KMS-11 (cell line): Measurements from ENCODE around the gene DOCK10.

Experiments
- H2AFZ ChIP-seq: fragments of 200-600 bp; sonication (generic); 2 replicates; pipeline ENCODE4 v1.6.1; 2016; ENCODE audit warnings: antibody characterized with exemption, mixed run types, low read depth
- H3K27ac ChIP-seq: fragments of 200-600 bp; sonication (generic); 2 replicates; pipeline ENCODE4 v1.6.1; 2016; ENCODE audit warnings: mild to moderate bottlenecking, mixed run types
- H3K27me3 ChIP-seq: fragments of 200-600 bp; sonication (generic); 2 replicates; pipeline ENCODE4 v1.6.1; 2017; ENCODE audit warnings: mild to moderate bottlenecking, low read depth, mixed run types, moderate library complexity; ENCODE audit not compliant: insufficient read depth
- H3K36me3 ChIP-seq: fragments of 200-600 bp; sonication (generic); 2 replicates; pipeline ENCODE4 v1.6.1; 2017; ENCODE audit warnings: mild to moderate bottlenecking, mixed run types; ENCODE audit not compliant: insufficient read depth
- H3K4me1 ChIP-seq: fragments of 200-600 bp; sonication (generic); 2 replicates; pipeline ENCODE4 v1.6.1; 2016; ENCODE audit warnings: mild to moderate bottlenecking, low read depth, mixed run types; ENCODE audit not compliant: poor library complexity, severe bottlenecking
- H3K4me2 ChIP-seq: fragments of 200-600 bp; sonication (generic); 2 replicates; pipeline ENCODE4 v1.7.0; 2016; ENCODE audit warnings: mild to moderate bottlenecking, mixed run types
- H3K4me3 ChIP-seq: fragments of 200-600 bp; sonication (generic); IDR thresholded peaks from 2 replicates; pipeline ENCODE4 v1.6.1; 2017; ENCODE audit warnings: low read depth, low read length, mixed read lengths; ENCODE audit not compliant: insufficient read depth
- H3K79me2 ChIP-seq: fragments of 200-600 bp; sonication (generic); 2 replicates; pipeline ENCODE4 v1.6.1; 2016; ENCODE audit warnings: low read depth, mixed run types; ENCODE audit not compliant: insufficient read depth
- H3K9ac ChIP-seq: fragments of 200-600 bp; sonication (generic); 2 replicates; pipeline ENCODE4 v1.6.1; 2016; ENCODE audit warnings: mild to moderate bottlenecking, mixed run types
- H4K20me1 ChIP-seq: fragments of 200-600 bp; sonication (generic); 2 replicates; pipeline ENCODE4 v1.6.1; 2016; ENCODE audit warnings: mild to moderate bottlenecking, mixed run types; ENCODE audit not compliant: insufficient read depth
- TF ChIP-seq, protein P1 (sequence below): fragments of 200-600 bp; sonication (generic); conservative IDR thresholded peaks from 2 replicates; pipeline ENCODE4 v1.6.1; 2017; ENCODE audit warnings: low read depth, mild to moderate bottlenecking, antibody characterized with exemption, low read length, moderate library complexity, mixed read lengths

DOCK10 gene

DNA sequence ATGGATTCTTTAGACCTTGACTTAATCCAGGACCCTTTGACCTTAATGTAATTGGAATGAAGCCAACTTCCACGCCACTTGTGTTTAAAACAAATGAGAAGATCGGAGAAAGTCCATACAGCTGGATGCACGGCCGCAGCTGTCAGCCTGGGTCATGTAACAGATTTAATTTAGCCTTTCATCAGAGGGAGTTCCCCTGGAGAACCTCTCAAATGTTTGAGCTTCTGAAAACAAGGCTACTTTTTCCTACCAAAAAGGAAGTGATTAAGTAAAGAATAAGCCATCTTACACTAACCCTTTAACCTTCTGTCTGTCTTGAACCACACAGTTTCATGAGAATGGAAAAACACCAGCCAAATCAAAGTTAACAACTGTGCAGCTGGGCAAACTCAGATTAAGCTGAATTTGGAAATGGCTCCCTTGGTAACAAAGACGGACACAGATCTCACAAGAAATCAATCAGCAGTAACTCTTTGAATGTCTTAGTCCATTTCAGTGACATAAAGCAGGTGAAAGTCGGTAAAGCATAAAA is 103.6 kb downstream of the DOCK10 start:
- Histone ChIP-seq H3K4me3 (no peak overlapping the region), H3K4me1 (no peaks in the 10 kb centered on the region), H3K9ac (no peak overlapping the region), H3K36me3 (no peaks in the 10 kb centered on the region), H3K27ac (no peak overlapping the region), H3K4me2 (no peak overlapping the region), H2AFZ (no peak overlapping the region), H3K27me3 (no peaks in the 10 kb centered on the region), H4K20me1 (no peaks in the 10 kb centered on the region), H3K79me2 (no peaks in the 10 kb centered on the region)
- TF ChIP-seq, protein P1, sequence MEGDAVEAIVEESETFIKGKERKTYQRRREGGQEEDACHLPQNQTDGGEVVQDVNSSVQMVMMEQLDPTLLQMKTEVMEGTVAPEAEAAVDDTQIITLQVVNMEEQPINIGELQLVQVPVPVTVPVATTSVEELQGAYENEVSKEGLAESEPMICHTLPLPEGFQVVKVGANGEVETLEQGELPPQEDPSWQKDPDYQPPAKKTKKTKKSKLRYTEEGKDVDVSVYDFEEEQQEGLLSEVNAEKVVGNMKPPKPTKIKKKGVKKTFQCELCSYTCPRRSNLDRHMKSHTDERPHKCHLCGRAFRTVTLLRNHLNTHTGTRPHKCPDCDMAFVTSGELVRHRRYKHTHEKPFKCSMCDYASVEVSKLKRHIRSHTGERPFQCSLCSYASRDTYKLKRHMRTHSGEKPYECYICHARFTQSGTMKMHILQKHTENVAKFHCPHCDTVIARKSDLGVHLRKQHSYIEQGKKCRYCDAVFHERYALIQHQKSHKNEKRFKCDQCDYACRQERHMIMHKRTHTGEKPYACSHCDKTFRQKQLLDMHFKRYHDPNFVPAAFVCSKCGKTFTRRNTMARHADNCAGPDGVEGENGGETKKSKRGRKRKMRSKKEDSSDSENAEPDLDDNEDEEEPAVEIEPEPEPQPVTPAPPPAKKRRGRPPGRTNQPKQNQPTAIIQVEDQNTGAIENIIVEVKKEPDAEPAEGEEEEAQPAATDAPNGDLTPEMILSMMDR, result no peak

DNA sequence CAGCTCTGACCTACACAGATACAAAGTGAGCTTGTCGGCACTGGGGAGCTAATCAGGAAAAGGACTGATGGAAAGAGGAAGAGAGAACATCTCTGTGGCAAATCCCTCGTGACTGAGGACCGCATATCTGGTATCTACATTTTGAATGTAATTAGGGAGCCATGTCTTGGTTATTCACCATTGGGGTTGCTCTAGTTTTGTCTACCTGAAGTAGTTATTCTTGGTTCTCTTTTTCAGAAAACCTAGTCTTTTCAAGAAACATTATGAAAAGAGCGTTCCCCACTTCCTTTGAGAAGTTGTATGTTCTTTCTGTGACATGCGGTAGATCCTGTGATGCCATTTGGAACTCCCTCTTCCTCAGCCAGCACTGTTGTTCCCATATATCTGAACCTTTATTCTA is 104.4 kb downstream of the DOCK10 start:
- no peak overlapping the region for H3K4me3 ChIP-seq
- H3K9ac ChIP-seq, result no peak overlapping the region
- no peak overlapping the region for H3K27ac ChIP-seq
- no peaks in the 10 kb centered on the region for H3K36me3 ChIP-seq
- no peaks in the 10 kb centered on the region for H3K4me1 ChIP-seq
- no peak overlapping the region for H3K4me2 ChIP-seq
- no peaks in the 10 kb centered on the region for H4K20me1 ChIP-seq
- TF ChIP-seq, protein P1, result no peak
- no peak overlapping the region for H2AFZ ChIP-seq
- H3K79me2 ChIP-seq, result no peaks in the 10 kb centered on the region
- H3K27me3 ChIP-seq, result no peaks in the 10 kb centered on the region

DNA sequence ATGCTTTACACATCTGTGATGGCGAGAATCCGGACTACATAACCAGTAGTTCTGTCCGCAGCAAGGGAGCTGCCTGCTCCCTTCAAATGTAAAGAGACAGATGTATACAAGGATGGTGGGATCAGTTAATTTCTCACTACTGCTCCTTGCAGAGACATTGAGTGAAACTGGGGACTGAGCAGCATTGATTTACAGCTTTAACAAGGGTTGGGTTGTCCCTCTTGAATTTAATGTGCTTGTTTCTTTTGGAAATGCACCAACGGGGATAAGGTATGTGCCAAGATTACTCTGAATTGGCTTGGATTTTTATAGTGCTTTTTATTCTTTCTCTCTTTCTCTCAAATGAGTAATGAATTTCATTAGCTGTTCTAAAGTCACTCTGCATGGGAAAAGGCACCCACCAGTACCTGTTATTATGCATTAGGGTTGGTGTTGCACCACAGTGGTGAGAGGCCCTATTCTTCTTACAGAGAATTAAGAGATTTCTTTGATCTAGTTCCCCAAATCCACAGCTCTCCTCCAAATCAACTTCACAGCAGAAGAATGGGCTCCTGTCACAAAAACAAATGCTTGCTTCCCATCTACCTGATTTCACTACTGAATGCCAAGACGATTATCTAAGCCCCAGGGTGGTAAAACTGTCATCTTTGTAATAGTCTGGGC is 107.6 kb downstream of the DOCK10 start:
- H3K4me2 ChIP-seq, result no peak overlapping the region
- no peak overlapping the region for H3K27ac ChIP-seq
- TF ChIP-seq, protein P1, result no peak
- H3K4me1 ChIP-seq, result no peaks in the 10 kb centered on the region
- H3K79me2 ChIP-seq, result no peaks in the 10 kb centered on the region
- H3K9ac ChIP-seq, result no peak overlapping the region
- H3K27me3 ChIP-seq, result no peaks in the 10 kb centered on the region
- no peaks in the 10 kb centered on the region for H3K36me3 ChIP-seq
- no peak overlapping the region for H3K4me3 ChIP-seq
- H4K20me1 ChIP-seq, result no peaks in the 10 kb centered on the region
- no peak overlapping the region for H2AFZ ChIP-seq

DNA sequence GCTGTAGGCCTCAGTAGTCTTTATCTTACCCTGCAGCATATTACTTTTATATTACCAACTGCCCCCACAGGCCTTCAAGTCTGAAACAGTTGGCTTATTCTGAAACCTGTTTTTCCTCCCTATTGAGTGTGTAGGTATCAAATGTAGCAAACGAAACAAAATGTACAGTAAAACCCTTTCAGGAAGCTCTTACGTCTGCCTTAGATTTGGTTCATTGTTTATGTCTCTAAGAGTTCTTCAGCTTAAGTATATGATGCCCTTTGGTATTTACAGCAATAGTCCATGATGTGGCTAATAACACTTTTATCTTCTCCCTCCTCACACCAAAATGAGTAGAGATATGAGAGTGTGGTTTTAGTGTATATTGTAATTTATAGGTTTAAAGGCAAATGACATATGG is 108.8 kb downstream of the DOCK10 start:
- H3K4me3 ChIP-seq, result no peak overlapping the region
- no peak overlapping the region for H3K4me2 ChIP-seq
- no peaks in the 10 kb centered on the region for H4K20me1 ChIP-seq
- no peaks in the 10 kb centered on the region for H3K27me3 ChIP-seq
- H3K27ac ChIP-seq, result no peak overlapping the region
- TF ChIP-seq, protein P1, result no peak
- H3K9ac ChIP-seq, result no peak overlapping the region
- no peaks in the 10 kb centered on the region for H3K79me2 ChIP-seq
- H3K4me1 ChIP-seq, result no peaks in the 10 kb centered on the region
- no peak overlapping the region for H2AFZ ChIP-seq
- H3K36me3 ChIP-seq, result no peaks in the 10 kb centered on the region
